ENCODE data around the gene ANO6. TPM values are rescaled to one million over a fixed set of nuclear protein-coding genes. Genes with fewer than 3 reads are reported as not detected.

ANO6 gene
- total RNA-seq, 1 donor from 2014 or later = 64.1 TPM

- Histone ChIP-seq H3K4me3 (no peak overlapping the region), H3K36me3 (no peaks in the 10 kb centered on the region), H3K27me3 (ENCODE audit: low read depth) (no peaks in the 10 kb centered on the region), H3K27ac (no peak overlapping the region), H3K9me3 (no peaks in the 10 kb centered on the region), H3K4me1 (peaks cover 33% of the 10 kb centered on the region)
- ATAC-seq (no peak), DNase-seq (no peak)
- TF ChIP-seq CTCF (IDR thresholded peaks at IDR 0.05) = no peak
- intact Hi-C loops (cut with DNase I) = no loop called here
Measured at GRCh38 chr12:45224311-45224710, 8.4 kb downstream of the ANO6 start.

DNA sequence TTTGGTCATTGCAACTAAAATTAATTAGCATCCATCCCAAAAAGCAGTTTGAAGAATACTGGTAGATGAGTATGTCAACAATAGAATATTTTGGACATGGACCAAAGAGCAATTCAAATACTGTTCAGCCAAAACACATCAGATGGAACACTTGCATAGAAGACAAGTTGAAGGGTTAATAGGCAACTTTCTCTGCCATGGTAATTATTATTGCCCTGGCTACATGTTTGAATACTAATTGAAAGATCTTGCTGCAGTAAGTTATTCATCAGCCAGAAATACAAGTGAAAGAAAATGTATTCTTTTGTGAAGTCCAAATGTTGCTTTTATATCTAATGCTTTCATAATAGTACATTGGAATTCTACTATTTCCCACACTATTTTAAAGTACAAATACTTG lies 10.1 kb downstream of the ANO6 start:
- ATAC-seq (no peak), DNase-seq (no peak)
- intact Hi-C loops (cut with DNase I) = no loop called here
- no peaks in the 10 kb centered on the region for H3K36me3 ChIP-seq
- no peak overlapping the region for H3K4me3 ChIP-seq
- no peaks in the 10 kb centered on the region for H3K9me3 ChIP-seq
- peaks cover 19% of the 10 kb centered on the region for H3K4me1 ChIP-seq
- no peak overlapping the region for H3K27ac ChIP-seq
- no peaks in the 10 kb centered on the region for H3K27me3 ChIP-seq (ENCODE audit: low read depth)
- no peak for TF ChIP-seq CTCF (IDR thresholded peaks at IDR 0.05)

GRCh38 chr12:45227316-45228067 lies 11.6 kb downstream of the ANO6 start:
- DNase-seq (no peak), ATAC-seq (no peak)
- Histone ChIP-seq H3K27me3 (ENCODE audit: low read depth) (no peaks in the 10 kb centered on the region), H3K9me3 (no peaks in the 10 kb centered on the region), H3K4me3 (no peak overlapping the region), H3K4me1 (peaks cover 31% of the 10 kb centered on the region), H3K27ac (no peak overlapping the region), H3K36me3 (no peaks in the 10 kb centered on the region)
- intact Hi-C loops (cut with DNase I) = no loop called here
- no peak for TF ChIP-seq CTCF (IDR thresholded peaks at IDR 0.05)

DNA sequence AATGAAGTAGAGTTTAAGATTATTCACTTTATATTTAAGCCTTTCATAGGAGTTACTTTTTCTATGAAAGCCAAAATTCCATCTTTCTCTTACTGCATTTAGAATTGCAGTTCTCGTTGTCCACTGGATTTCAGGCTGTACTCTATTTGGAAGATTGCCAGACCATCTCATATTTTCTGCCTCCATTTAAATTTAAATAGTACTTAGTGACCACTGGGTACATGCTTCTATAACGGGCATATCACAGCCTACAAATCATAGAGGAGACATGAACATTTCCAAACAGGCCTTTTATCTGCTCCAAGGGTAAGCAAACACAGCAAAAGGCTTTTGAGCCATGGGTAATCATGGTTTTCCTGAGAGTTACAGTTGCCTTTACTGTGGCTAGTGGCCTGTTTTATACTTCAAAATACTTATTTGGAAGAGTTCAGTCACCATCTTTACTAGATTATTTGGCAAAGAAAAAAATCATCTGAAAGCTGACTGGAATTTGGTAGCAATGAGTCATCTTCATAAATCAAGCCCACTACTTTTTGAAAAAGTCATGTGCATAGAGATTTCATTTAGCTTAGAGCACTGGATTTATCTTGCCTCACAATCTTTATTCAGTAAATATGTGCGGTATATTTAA lies 15.7 kb downstream of the ANO6 start:
- Histone ChIP-seq H3K27ac (peak overlapping the region; percentile 83), H3K4me1 (peaks cover 54% of the 10 kb centered on the region), H3K9me3 (no peaks in the 10 kb centered on the region), H3K4me3 (no peak overlapping the region), H3K27me3 (ENCODE audit: low read depth) (no peaks in the 10 kb centered on the region), H3K36me3 (no peaks in the 10 kb centered on the region)
- TF ChIP-seq CTCF (IDR thresholded peaks at IDR 0.05) = no peak
- no peak for DNase-seq
- no peak for ATAC-seq
- intact Hi-C loops (cut with DNase I) = no loop called here

DNA sequence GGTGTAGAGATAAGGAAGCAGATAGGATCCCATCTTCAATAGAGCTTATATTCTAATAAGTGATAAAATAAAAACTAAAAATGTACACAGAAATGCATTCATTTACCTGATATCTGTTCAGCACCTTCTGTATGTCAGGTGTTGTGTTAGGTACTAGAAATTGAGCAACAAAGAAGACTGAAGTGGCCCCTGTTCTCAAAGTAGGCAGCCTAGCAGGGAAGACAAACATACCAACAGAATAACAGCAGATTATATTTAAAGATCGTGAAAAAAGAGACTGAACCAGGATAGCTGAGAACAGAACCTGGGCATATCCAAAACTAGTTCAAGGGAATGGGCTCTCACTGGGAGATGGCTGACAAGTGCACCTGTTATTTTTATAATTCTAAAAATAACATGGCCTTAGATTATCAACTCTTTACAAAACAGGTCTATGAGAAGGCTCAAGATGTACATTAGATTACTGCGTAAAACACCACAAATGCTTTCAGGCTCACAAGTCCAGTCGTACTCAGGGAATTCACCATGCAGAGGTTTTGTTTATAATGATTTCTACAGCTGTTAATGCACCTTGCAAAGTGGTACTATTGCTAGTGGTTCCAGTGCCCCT lies 16.4 kb downstream of the ANO6 start:
- Histone ChIP-seq H3K4me3 (no peak overlapping the region), H3K4me1 (peaks cover 54% of the 10 kb centered on the region), H3K9me3 (no peaks in the 10 kb centered on the region), H3K36me3 (no peaks in the 10 kb centered on the region), H3K27me3 (ENCODE audit: low read depth) (no peaks in the 10 kb centered on the region), H3K27ac (peak overlapping the region; percentile 83)
- ATAC-seq (peak; percentile 44 to 66), DNase-seq (no peak)
- intact Hi-C loops (cut with DNase I) = no loop called here
- TF ChIP-seq CTCF (IDR thresholded peaks at IDR 0.05) = no peak

Data from lower lobe of right lung (tissue), 2 donors.